GM23338 (cell line): ENCODE data around the gene IQCK. TPM values are rescaled to one million over a fixed set of nuclear protein-coding genes. Genes with fewer than 3 reads are reported as not detected.

Experiments
- ATAC-seq: fragments of 200-7000 bp; cut with Tn5 transposase; 3 replicates; pipeline ENCODE4 v1.9.1; 2020
- DNase-seq: peaks from one replicate; pipeline ENCODE4 v3.0.0-alpha.2; 2015; ENCODE audit warnings: low spot score
- H2AFZ ChIP-seq: fragments of 200-600 bp; sonication (generic); 2 replicates; pipeline ENCODE4 v1.8.0; 2016; ENCODE audit warnings: antibody characterized with exemption, mild to moderate bottlenecking, moderate library complexity
- H3F3A ChIP-seq: fragments of 200-600 bp; sonication (generic); replicated peaks from 2 replicates; pipeline ENCODE4 v1.8.0; 2017; ENCODE audit warnings: antibody characterized with exemption, mixed run types, low read depth
- H3K27ac ChIP-seq: fragments of 200-600 bp; sonication (generic); 2 replicates; pipeline ENCODE4 v1.6.1; 2016; ENCODE audit warnings: low read depth
- H3K27me3 ChIP-seq: fragments of 200-600 bp; sonication (generic); 2 replicates; pipeline ENCODE4 v1.8.0; 2016; ENCODE audit warnings: mild to moderate bottlenecking, mixed run types, moderate library complexity; ENCODE audit not compliant: insufficient read depth
- H3K36me3 ChIP-seq: fragments of 200-600 bp; sonication (generic); 2 replicates; pipeline ENCODE4 v1.8.0; 2016; ENCODE audit warnings: mild to moderate bottlenecking; ENCODE audit not compliant: insufficient read depth
- H3K4me1 ChIP-seq: fragments of 200-600 bp; sonication (generic); 2 replicates; pipeline ENCODE4 v1.8.0; 2016; ENCODE audit warnings: mild to moderate bottlenecking, moderate library complexity; ENCODE audit not compliant: insufficient read depth
- H3K4me2 ChIP-seq: fragments of 200-600 bp; sonication (generic); 2 replicates; pipeline ENCODE4 v1.7.1; 2017; ENCODE audit warnings: mixed run types
- H3K4me3 ChIP-seq: fragments of 200-600 bp; sonication (generic); 2 replicates; pipeline ENCODE4 v1.6.1; 2016; ENCODE audit warnings: mixed run types
- H3K79me2 ChIP-seq: fragments of 200-600 bp; sonication (generic); replicated peaks from 2 replicates; pipeline ENCODE4 v1.8.0; 2017; ENCODE audit warnings: mild to moderate bottlenecking; ENCODE audit not compliant: insufficient read depth
- H3K9me2 ChIP-seq: fragments of 200-600 bp; sonication (generic); 2 replicates; pipeline ENCODE4 v1.8.0; 2017; ENCODE audit not compliant: insufficient read depth
- H4K20me1 ChIP-seq: fragments of 200-600 bp; sonication (generic); replicated peaks from 2 replicates; pipeline ENCODE4 v1.8.0; 2017; ENCODE audit warnings: mild to moderate bottlenecking; ENCODE audit not compliant: insufficient read depth
- H3K27ac Mint-ChIP-seq: 2 replicates; pipeline ENCODE4 v1.8.0; 2020; ENCODE audit warnings: inconsistent platforms, mild to moderate bottlenecking, moderate library complexity, mixed read lengths
- H3K27me3 Mint-ChIP-seq: 3 replicates; pipeline ENCODE4 v1.8.0; 2022; ENCODE audit warnings: low read depth, mild to moderate bottlenecking, moderate library complexity, mixed read lengths, inconsistent platforms; ENCODE audit not compliant: insufficient read depth, poor library complexity
- H3K36me3 Mint-ChIP-seq: 3 replicates; pipeline ENCODE4 v1.8.0; 2021; ENCODE audit warnings: low read depth, mild to moderate bottlenecking, inconsistent platforms, moderate library complexity, mixed read lengths
- H3K4me1 Mint-ChIP-seq: 3 replicates; pipeline ENCODE4 v1.8.0; 2020; ENCODE audit warnings: mild to moderate bottlenecking, inconsistent platforms, mixed read lengths
- H3K4me3 Mint-ChIP-seq: 3 replicates; pipeline ENCODE4 v1.8.0; 2021; ENCODE audit warnings: moderate library complexity, mild to moderate bottlenecking, inconsistent platforms, mixed read lengths
- H3K9me3 Mint-ChIP-seq: 3 replicates; pipeline ENCODE4 v1.8.0; 2020; ENCODE audit warnings: moderate library complexity, mild to moderate bottlenecking, inconsistent platforms, mixed read lengths
- ETS1 ChIP-seq: IDR thresholded peaks from 2 replicates; pipeline ENCODE4 v1.6.1; 2016; ENCODE audit warnings: antibody characterized with exemption
- EZH2phosphoT487 ChIP-seq: fragments of 200-600 bp; sonication (generic); IDR thresholded peaks from one replicate; pipeline ENCODE4 v1.8.1; 2018; ENCODE audit warnings: antibody characterized with exemption; ENCODE audit not compliant: unreplicated experiment
- JUNB ChIP-seq: IDR thresholded peaks from one replicate; pipeline ENCODE4 v1.6.1; 2016; ENCODE audit warnings: antibody characterized with exemption; ENCODE audit not compliant: unreplicated experiment
- NANOG ChIP-seq: IDR thresholded peaks from 2 replicates; pipeline ENCODE4 v1.6.1; 2016; ENCODE audit warnings: antibody characterized with exemption, borderline replicate concordance
- POLR2AphosphoS5 ChIP-seq: IDR thresholded peaks from 2 replicates; pipeline ENCODE4 v1.6.1; 2016; ENCODE audit warnings: antibody characterized with exemption, low read depth
- STAT1 ChIP-seq: IDR thresholded peaks from one replicate; pipeline ENCODE4 v1.6.1; 2016; ENCODE audit warnings: antibody characterized with exemption; ENCODE audit not compliant: unreplicated experiment
- polyA plus RNA-seq: library from polyadenylated mRNA; unstranded; fragments of >200 nt; fragmentation: Nextera tagmentation; extraction: Ambion mirVana; gene quantifications from 2 replicates; pipeline ENCODE4 v1.2.1, GENCODE V29; 2016
- total RNA-seq: library from RNA; depleted of rRNA; stranded (reverse); fragments of >200 nt; shearing (Covaris generic); gene quantifications from 2 replicates; pipeline ENCODE4 v1.2.3, GENCODE V29; 2014
- TF ChIP-seq, protein P1 (sequence below), 2 experiments: fragments of 200-600 bp in 1 of 2; sonication (generic) in 1 of 2; conservative IDR thresholded peaks; 2 replicates each; pipeline versions ENCODE4 v1.5.1 to v1.6.1; 2016 to 2017; ENCODE audit warnings: antibody characterized with exemption in 2 of 2, low read depth in 2 of 2, mild to moderate bottlenecking in 2 of 2, moderate library complexity in 1 of 2
- TF ChIP-seq, protein P2 (sequence below): fragments of 250-450 bp; sonication (Bioruptor Pico); IDR thresholded peaks from 2 replicates; pipeline ENCODE4 v1.5.0; 2020; ENCODE audit warnings: mild to moderate bottlenecking, moderate library complexity

IQCK gene
- total and polyA plus RNA-seq, 2 experiments from 2014 or later: 7.6 to 10.0 TPM

GRCh38 chr16:19753815-19754643 lies 36.0 kb downstream of the IQCK start:
- H3K4me1 Mint-ChIP-seq: no peaks in the 10 kb centered on the region; the same call in 2 of the 3 replicates
- H3K36me3 Mint-ChIP-seq: no peaks in the 10 kb centered on the region; the same call in 2 of the 3 replicates
- Histone ChIP-seq H3F3A (no peaks in the 10 kb centered on the region), H3K79me2 (no peaks in the 10 kb centered on the region), H3K9me2 (no peaks in the 10 kb centered on the region), H3K36me3 (no peaks in the 10 kb centered on the region), H2AFZ (no peak overlapping the region), H3K4me2 (no peak overlapping the region), H3K27me3 (no peaks in the 10 kb centered on the region), H3K4me3 (no peak overlapping the region), H3K4me1 (no peaks in the 10 kb centered on the region; the same call in 1 of the 2 replicates), H3K27ac (no peak overlapping the region), H4K20me1 (no peaks in the 10 kb centered on the region)
- no peak overlapping the region for H3K27ac Mint-ChIP-seq
- no peaks in the 10 kb centered on the region for H3K27me3 Mint-ChIP-seq
- TF ChIP-seq ETS1: no peak
- TF ChIP-seq STAT1: no peak
- H3K4me3 Mint-ChIP-seq: no peak overlapping the region
- no peaks in the 10 kb centered on the region for H3K9me3 Mint-ChIP-seq
- ATAC-seq (no peak), DNase-seq (no peak)

- ATAC-seq (no peak), DNase-seq (no peak)
- Histone ChIP-seq H3K36me3 (no peaks in the 10 kb centered on the region), H4K20me1 (no peaks in the 10 kb centered on the region), H3F3A (no peaks in the 10 kb centered on the region), H3K27me3 (no peaks in the 10 kb centered on the region), H3K4me2 (no peak overlapping the region), H3K4me3 (no peak overlapping the region), H3K79me2 (no peaks in the 10 kb centered on the region), H3K9me2 (no peaks in the 10 kb centered on the region), H3K4me1 (no peaks in the 10 kb centered on the region; the same call in 1 of the 2 replicates), H2AFZ (no peak overlapping the region), H3K27ac (no peak overlapping the region)
- Mint-ChIP-seq H3K4me1 (no peaks in the 10 kb centered on the region; the same call in 2 of the 3 replicates), H3K27me3 (no peaks in the 10 kb centered on the region), H3K9me3 (no peaks in the 10 kb centered on the region), H3K4me3 (no peak overlapping the region), H3K27ac (no peak overlapping the region), H3K36me3 (no peaks in the 10 kb centered on the region; the same call in 2 of the 3 replicates)
- TF ChIP-seq, protein P1, sequence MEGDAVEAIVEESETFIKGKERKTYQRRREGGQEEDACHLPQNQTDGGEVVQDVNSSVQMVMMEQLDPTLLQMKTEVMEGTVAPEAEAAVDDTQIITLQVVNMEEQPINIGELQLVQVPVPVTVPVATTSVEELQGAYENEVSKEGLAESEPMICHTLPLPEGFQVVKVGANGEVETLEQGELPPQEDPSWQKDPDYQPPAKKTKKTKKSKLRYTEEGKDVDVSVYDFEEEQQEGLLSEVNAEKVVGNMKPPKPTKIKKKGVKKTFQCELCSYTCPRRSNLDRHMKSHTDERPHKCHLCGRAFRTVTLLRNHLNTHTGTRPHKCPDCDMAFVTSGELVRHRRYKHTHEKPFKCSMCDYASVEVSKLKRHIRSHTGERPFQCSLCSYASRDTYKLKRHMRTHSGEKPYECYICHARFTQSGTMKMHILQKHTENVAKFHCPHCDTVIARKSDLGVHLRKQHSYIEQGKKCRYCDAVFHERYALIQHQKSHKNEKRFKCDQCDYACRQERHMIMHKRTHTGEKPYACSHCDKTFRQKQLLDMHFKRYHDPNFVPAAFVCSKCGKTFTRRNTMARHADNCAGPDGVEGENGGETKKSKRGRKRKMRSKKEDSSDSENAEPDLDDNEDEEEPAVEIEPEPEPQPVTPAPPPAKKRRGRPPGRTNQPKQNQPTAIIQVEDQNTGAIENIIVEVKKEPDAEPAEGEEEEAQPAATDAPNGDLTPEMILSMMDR (conservative IDR thresholded peaks at IDR 0.05; ENCODE audit: low read depth in 2 of 2): no peak
- TF ChIP-seq NANOG (no peak), EZH2phosphoT487 (no peak), STAT1 (no peak), POLR2AphosphoS5 (no peak), JUNB (no peak)
- TF ChIP-seq, protein P2, sequence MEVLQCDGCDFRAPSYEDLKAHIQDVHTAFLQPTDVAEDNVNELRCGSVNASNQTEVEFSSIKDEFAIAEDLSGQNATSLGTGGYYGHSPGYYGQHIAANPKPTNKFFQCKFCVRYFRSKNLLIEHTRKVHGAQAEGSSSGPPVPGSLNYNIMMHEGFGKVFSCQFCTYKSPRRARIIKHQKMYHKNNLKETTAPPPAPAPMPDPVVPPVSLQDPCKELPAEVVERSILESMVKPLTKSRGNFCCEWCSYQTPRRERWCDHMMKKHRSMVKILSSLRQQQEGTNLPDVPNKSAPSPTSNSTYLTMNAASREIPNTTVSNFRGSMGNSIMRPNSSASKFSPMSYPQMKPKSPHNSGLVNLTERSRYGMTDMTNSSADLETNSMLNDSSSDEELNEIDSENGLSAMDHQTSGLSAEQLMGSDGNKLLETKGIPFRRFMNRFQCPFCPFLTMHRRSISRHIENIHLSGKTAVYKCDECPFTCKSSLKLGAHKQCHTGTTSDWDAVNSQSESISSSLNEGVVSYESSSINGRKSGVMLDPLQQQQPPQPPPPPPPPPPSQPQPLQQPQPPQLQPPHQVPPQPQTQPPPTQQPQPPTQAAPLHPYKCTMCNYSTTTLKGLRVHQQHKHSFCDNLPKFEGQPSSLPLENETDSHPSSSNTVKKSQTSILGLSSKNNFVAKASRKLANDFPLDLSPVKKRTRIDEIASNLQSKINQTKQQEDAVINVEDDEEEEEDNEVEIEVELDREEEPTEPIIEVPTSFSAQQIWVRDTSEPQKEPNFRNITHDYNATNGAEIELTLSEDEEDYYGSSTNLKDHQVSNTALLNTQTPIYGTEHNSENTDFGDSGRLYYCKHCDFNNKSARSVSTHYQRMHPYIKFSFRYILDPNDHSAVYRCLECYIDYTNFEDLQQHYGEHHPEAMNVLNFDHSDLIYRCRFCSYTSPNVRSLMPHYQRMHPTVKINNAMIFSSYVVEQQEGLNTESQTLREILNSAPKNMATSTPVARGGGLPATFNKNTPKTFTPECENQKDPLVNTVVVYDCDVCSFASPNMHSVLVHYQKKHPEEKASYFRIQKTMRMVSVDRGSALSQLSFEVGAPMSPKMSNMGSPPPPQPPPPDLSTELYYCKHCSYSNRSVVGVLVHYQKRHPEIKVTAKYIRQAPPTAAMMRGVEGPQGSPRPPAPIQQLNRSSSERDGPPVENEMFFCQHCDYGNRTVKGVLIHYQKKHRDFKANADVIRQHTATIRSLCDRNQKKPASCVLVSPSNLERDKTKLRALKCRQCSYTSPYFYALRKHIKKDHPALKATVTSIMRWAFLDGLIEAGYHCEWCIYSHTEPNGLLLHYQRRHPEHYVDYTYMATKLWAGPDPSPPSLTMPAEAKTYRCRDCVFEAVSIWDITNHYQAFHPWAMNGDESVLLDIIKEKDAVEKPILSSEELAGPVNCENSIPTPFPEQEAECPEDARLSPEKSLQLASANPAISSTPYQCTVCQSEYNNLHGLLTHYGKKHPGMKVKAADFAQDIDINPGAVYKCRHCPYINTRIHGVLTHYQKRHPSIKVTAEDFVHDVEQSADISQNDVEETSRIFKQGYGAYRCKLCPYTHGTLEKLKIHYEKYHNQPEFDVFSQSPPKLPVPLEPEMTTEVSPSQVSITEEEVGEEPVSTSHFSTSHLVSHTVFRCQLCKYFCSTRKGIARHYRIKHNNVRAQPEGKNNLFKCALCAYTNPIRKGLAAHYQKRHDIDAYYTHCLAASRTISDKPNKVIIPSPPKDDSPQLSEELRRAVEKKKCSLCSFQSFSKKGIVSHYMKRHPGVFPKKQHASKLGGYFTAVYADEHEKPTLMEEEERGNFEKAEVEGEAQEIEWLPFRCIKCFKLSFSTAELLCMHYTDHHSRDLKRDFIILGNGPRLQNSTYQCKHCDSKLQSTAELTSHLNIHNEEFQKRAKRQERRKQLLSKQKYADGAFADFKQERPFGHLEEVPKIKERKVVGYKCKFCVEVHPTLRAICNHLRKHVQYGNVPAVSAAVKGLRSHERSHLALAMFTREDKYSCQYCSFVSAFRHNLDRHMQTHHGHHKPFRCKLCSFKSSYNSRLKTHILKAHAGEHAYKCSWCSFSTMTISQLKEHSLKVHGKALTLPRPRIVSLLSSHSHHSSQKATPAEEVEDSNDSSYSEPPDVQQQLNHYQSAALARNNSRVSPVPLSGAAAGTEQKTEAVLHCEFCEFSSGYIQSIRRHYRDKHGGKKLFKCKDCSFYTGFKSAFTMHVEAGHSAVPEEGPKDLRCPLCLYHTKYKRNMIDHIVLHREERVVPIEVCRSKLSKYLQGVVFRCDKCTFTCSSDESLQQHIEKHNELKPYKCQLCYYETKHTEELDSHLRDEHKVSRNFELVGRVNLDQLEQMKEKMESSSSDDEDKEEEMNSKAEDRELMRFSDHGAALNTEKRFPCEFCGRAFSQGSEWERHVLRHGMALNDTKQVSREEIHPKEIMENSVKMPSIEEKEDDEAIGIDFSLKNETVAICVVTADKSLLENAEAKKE (CRISPR knock-in tag): no peak
Observed at GRCh38 chr16:19754644-19755036, 36.6 kb downstream of the IQCK start.
